Osteocyte (in vitro differentiated cells): ENCODE data around the gene CADM2. TPM values are rescaled to one million over a fixed set of nuclear protein-coding genes. Genes with fewer than 3 reads are reported as not detected.

ENCODE experiments used
- DNase-seq: peaks from one replicate; pipeline ENCODE4 v3.0.0; 2021; ENCODE audit warnings: mixed read lengths; ENCODE audit not compliant: unreplicated experiment; ENCODE audit errors: extremely low spot score
- H3K27ac Mint-ChIP-seq: one replicate; pipeline ENCODE4 v1.8.0; 2021; ENCODE audit warnings: mild to moderate bottlenecking, mixed read lengths; ENCODE audit not compliant: unreplicated experiment
- H3K27me3 Mint-ChIP-seq: one replicate; pipeline ENCODE4 v1.8.0; 2021; ENCODE audit warnings: mixed read lengths; ENCODE audit not compliant: unreplicated experiment
- H3K36me3 Mint-ChIP-seq: one replicate; pipeline ENCODE4 v1.8.0; 2021; ENCODE audit warnings: mixed read lengths; ENCODE audit not compliant: unreplicated experiment
- H3K4me1 Mint-ChIP-seq: one replicate; pipeline ENCODE4 v1.8.0; 2021; ENCODE audit warnings: mixed read lengths; ENCODE audit not compliant: unreplicated experiment
- H3K4me3 Mint-ChIP-seq: one replicate; pipeline ENCODE4 v1.8.0; 2021; ENCODE audit warnings: mild to moderate bottlenecking, moderate library complexity, mixed read lengths; ENCODE audit not compliant: unreplicated experiment
- H3K9me3 Mint-ChIP-seq: one replicate; pipeline ENCODE4 v1.8.0; 2021; ENCODE audit warnings: mixed read lengths; ENCODE audit not compliant: unreplicated experiment
- total RNA-seq: library from RNA; stranded (reverse); gene quantifications from 2 replicates; pipeline ENCODE4 v1.2.1, GENCODE V29; 2021
- TF ChIP-seq, protein P1 (sequence below): fragments of 200-600 bp; sonication (generic); IDR thresholded peaks from 2 replicates; pipeline ENCODE4 v1.5.0; 2021; ENCODE audit warnings: antibody characterized with exemption, mild to moderate bottlenecking, moderate library complexity

Gene CADM2
- total RNA-seq, 1 donor from 2014 or later = 1.5 TPM

DNA sequence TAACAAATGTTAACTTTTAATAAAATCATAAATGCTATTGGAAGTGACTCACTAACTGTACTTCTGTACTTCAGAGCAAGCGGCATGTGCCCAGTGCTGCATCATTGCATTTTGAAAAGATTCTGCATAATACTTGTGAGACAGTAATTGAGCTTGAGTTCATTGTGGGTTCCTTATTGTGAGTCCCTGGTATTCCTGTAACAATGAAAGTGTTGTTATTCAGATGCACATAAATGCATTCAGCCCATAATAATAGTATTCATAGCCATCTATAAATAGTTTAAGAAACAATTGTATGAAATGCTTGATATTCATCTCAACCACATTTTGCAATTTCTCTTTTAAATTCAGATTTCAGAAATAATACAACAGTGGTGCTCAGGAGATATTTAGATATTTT is 976.4 kb downstream of the CADM2 start:
- H3K36me3 Mint-ChIP-seq = no peaks in the 10 kb centered on the region
- H3K4me3 Mint-ChIP-seq = no peak overlapping the region

DNA sequence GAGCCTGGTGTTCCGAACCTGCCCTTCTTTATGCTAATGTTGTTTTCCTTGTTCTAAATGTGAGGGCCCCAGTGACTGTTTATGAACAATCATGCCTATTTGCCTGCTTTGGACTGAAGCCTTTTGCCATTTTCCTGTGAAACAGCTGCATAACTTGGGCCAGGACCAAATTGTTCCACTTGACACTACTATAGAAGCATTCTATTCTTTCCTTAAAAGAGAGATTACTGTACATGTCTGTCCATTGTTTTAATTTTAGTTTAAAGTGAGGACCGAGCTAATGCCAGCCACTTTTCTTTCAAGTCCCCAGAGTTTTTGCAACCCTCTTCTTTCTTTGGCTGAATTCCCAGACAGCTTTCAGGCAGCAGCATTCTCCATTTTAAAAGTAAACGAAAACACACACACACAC is 980.3 kb downstream of the CADM2 start:
- H3K27ac Mint-ChIP-seq = no peak overlapping the region
- H3K4me3 Mint-ChIP-seq = no peak overlapping the region
- no peak for DNase-seq
- TF ChIP-seq, protein P1, sequence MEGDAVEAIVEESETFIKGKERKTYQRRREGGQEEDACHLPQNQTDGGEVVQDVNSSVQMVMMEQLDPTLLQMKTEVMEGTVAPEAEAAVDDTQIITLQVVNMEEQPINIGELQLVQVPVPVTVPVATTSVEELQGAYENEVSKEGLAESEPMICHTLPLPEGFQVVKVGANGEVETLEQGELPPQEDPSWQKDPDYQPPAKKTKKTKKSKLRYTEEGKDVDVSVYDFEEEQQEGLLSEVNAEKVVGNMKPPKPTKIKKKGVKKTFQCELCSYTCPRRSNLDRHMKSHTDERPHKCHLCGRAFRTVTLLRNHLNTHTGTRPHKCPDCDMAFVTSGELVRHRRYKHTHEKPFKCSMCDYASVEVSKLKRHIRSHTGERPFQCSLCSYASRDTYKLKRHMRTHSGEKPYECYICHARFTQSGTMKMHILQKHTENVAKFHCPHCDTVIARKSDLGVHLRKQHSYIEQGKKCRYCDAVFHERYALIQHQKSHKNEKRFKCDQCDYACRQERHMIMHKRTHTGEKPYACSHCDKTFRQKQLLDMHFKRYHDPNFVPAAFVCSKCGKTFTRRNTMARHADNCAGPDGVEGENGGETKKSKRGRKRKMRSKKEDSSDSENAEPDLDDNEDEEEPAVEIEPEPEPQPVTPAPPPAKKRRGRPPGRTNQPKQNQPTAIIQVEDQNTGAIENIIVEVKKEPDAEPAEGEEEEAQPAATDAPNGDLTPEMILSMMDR = no peak
- no peaks in the 10 kb centered on the region for H3K4me1 Mint-ChIP-seq
- H3K9me3 Mint-ChIP-seq = no peaks in the 10 kb centered on the region
- H3K36me3 Mint-ChIP-seq = no peaks in the 10 kb centered on the region
- no peaks in the 10 kb centered on the region for H3K27me3 Mint-ChIP-seq

More for the DNA sequence above, 976.4 kb downstream of the CADM2 start:
- Mint-ChIP-seq H3K9me3 (no peaks in the 10 kb centered on the region), H3K27ac (no peak overlapping the region), H3K27me3 (no peaks in the 10 kb centered on the region), H3K4me1 (no peaks in the 10 kb centered on the region)
- DNase-seq = no peak
- TF ChIP-seq, protein P1 = no peak

DNA sequence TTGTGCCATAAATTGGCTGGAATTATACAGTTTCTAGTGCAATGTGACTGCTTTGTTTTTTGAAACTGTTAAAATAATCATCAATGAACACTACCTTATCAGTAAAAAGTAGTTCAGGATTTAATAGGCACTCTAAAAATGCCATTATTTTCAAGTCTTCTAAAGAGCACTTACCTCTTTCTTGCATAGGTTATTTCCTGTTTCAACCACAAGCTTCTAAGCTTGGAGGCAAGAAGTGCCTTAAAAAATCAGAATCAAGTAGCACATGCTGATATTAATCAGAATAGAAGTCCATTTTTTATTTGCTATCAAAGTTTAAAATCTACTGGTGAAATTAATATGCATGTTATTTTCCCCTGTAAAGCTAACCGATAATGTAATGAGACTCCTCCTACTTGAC is 991.6 kb downstream of the CADM2 start:
- no peak for DNase-seq
- H3K27ac Mint-ChIP-seq = no peak overlapping the region
- TF ChIP-seq, protein P1 = no peak
- no peaks in the 10 kb centered on the region for H3K36me3 Mint-ChIP-seq
- H3K9me3 Mint-ChIP-seq = no peaks in the 10 kb centered on the region
- no peaks in the 10 kb centered on the region for H3K4me1 Mint-ChIP-seq
- H3K27me3 Mint-ChIP-seq = no peaks in the 10 kb centered on the region
- no peak overlapping the region for H3K4me3 Mint-ChIP-seq

DNA sequence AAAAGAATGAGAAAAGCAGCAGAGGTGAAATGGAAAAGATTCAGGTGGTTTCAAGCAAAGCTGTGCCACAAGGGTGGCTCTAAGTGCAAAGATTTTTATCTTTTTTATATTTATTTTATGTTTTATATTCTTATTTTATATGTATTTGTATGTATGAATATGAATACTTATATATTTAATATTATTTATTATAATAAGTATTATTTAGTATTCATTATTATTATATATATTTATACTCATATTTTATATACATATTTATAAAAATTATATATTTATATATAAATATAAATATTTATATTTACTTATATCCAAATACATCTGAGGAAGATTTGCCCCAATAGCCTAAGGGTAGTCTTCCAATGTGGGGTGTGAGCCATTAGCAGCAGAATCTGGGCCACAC is 1002.0 kb downstream of the CADM2 start:
- Mint-ChIP-seq H3K4me3 (no peak overlapping the region), H3K36me3 (no peaks in the 10 kb centered on the region), H3K9me3 (no peaks in the 10 kb centered on the region), H3K4me1 (no peaks in the 10 kb centered on the region), H3K27me3 (no peaks in the 10 kb centered on the region), H3K27ac (no peak overlapping the region)
- TF ChIP-seq, protein P1 = no peak
- DNase-seq = no peak

DNA sequence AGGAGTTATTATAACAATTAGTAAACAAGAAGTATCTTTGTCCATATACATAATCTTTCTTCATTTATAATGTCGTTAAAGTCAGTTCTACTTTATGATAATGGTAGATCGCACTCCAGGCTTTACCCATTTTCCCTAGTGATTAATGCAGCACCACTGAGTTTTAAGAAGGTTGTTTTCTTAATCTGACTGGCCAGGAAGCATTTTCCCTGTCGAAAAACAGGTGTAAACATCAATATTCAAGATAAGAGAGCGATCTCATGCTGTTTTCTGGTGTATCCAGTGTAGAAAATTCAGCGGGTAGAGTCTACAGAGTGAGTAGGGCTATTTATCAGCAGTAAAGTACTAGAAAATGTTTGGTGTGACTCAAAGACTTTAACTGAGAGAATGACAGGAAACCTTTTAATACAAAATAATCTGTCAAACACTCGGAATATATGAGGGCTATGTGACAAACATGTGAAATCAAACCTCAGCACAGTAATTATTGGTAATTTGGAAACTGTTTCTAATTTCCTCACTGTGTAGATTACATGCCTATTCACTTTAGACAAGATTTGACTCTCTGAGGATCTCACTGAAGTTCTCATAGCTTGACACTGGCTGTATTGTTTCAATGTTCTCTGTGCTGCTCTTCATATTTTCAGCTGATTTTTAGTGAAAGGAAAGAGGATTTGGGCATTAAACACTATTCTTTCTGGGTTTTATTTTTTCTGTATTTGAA is 1019.0 kb downstream of the CADM2 start:
- H3K4me3 Mint-ChIP-seq = no peak overlapping the region
- no peaks in the 10 kb centered on the region for H3K36me3 Mint-ChIP-seq
- TF ChIP-seq, protein P1 = no peak
- no peaks in the 10 kb centered on the region for H3K9me3 Mint-ChIP-seq
- peaks cover 8% of the 10 kb centered on the region for H3K27me3 Mint-ChIP-seq
- H3K4me1 Mint-ChIP-seq = no peaks in the 10 kb centered on the region
- no peak for DNase-seq
- no peak overlapping the region for H3K27ac Mint-ChIP-seq
